Fibroblast of villous mesenchyme (primary cell): ENCODE measurements around the gene UNC13C. TPM values are rescaled to one million over a fixed set of nuclear protein-coding genes. Genes with fewer than 3 reads are reported as not detected.
"Not testable (repeated sequence)": the region's sequence is repeated elsewhere in the genome, so short reads cannot be mapped to it uniquely, and the experiment has no call there.

Experiments used
- DNase-seq: peaks from one replicate; pipeline ENCODE4 v3.0.0-alpha.2; 2010; ENCODE audit warnings: low read depth
- H3K4me3 ChIP-seq: 2 replicates; pipeline ENCODE4 v1.5.1; 2011; ENCODE audit warnings: low read depth, mild to moderate bottlenecking, low read length
- total RNA-seq: library from RNA; depleted of rRNA; stranded (reverse); fragments of >200 nt; gene quantifications from 2 replicates; pipeline ENCODE4 v1.2.3, GENCODE V29; 2012
- TF ChIP-seq, protein P1 (sequence below): IDR thresholded peaks from 2 replicates; pipeline ENCODE4 v1.5.1; 2012; ENCODE audit warnings: low read depth, mild to moderate bottlenecking, low read length; ENCODE audit not compliant: insufficient read depth

Gene UNC13C
- total RNA-seq, 1 donor, result not detected

GRCh38 chr15:54374184-54374952, 396.1 kb downstream of the UNC13C start:
- H3K4me3 ChIP-seq, result no peak overlapping the region
- no peak for DNase-seq
- TF ChIP-seq, protein P1, sequence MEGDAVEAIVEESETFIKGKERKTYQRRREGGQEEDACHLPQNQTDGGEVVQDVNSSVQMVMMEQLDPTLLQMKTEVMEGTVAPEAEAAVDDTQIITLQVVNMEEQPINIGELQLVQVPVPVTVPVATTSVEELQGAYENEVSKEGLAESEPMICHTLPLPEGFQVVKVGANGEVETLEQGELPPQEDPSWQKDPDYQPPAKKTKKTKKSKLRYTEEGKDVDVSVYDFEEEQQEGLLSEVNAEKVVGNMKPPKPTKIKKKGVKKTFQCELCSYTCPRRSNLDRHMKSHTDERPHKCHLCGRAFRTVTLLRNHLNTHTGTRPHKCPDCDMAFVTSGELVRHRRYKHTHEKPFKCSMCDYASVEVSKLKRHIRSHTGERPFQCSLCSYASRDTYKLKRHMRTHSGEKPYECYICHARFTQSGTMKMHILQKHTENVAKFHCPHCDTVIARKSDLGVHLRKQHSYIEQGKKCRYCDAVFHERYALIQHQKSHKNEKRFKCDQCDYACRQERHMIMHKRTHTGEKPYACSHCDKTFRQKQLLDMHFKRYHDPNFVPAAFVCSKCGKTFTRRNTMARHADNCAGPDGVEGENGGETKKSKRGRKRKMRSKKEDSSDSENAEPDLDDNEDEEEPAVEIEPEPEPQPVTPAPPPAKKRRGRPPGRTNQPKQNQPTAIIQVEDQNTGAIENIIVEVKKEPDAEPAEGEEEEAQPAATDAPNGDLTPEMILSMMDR, result no peak

DNA sequence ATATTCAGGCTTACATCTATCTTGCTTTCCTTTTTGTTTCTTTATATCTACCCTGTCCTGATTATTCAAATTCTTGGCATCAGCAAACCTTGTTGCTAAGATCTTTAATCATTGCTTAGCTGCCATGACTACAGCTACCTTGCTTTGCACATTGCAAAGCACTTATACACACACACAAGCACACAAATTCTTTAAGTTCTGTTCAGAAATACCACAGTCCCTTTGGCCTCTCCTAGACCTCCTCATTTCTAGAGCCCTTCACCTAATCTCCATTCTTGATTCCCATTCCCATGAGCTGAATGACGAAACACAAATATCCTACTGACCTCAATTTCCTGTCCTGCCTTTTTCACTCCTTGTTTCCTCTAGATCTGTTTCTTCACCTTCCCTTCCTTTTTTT, 409.6 kb downstream of the UNC13C start:
- TF ChIP-seq, protein P1, result no peak
- no peak overlapping the region for H3K4me3 ChIP-seq
- no peak for DNase-seq

- DNase-seq, result no peak
- H3K4me3 ChIP-seq, result no peak overlapping the region
Observed at GRCh38 chr15:54388746-54389145, 410.5 kb downstream of the UNC13C start.

DNA sequence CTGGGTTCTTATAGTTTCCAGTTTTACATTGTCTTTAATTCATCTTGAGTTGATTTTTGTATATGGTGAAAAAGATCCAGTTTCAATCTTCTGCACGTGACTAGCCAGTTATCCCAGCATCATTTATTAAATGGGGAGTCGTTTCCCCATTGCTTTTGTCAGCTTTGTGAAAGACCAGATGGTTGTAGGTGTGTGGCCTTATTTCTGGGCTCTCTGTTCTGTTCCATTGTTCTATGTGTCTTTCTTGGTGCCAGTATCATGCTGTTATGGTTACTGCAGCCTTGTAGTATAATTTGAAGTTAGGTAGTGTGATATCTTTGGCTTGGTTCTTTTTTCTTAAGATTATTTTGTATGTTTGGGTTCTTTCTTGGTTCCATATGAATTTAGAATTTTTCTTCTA, 432.2 kb downstream of the UNC13C start:
- no peak overlapping the region for H3K4me3 ChIP-seq
- TF ChIP-seq, protein P1, result no peak

More at GRCh38 chr15:54388746-54389145, 410.5 kb downstream of the UNC13C start:
- TF ChIP-seq, protein P1, result no peak

DNA sequence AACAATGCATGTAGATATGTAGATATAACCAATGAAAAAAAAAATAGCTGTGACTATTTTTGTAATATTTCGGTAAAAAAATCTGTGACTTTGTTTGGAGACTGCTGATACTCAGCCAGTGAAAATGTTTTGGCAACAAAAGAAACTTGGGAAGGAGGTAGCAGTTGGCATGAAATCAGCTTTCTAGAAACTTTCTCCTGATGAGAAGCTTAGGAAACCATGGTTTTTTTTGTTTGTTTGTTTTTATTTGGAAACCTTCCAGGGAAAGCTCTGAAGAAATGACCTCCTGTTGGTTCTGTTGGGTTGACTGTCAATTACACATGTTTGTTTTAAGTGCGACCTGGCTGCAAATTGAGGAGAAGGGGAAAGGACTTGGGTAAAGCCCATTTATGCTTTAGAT, 445.9 kb downstream of the UNC13C start:
- no peak overlapping the region for H3K4me3 ChIP-seq
- no peak for DNase-seq
- TF ChIP-seq, protein P1, result no peak

More for the DNA sequence above, 432.2 kb downstream of the UNC13C start:
- DNase-seq, result no peak

DNA sequence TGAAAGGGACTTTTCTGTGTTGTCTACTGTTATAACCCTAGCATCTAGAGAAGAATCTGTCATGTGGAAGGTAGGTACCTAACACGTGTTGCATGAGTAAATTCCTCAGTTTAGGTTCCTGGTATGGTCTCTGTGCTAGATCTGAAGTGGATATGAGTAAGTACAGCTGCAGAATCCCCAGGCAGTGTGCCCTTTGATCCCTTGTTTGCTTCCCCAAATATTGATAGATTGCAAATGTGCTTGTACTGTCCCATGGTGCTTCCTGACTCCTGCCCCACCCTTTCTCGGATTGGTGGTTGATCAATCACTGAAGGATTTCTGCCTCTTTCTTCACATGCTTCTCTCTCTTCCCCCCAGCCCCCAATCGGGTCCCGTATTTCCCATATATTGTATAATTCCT, 450.4 kb downstream of the UNC13C start:
- no peak overlapping the region for H3K4me3 ChIP-seq
- TF ChIP-seq, protein P1, result no peak
- no peak for DNase-seq

DNA sequence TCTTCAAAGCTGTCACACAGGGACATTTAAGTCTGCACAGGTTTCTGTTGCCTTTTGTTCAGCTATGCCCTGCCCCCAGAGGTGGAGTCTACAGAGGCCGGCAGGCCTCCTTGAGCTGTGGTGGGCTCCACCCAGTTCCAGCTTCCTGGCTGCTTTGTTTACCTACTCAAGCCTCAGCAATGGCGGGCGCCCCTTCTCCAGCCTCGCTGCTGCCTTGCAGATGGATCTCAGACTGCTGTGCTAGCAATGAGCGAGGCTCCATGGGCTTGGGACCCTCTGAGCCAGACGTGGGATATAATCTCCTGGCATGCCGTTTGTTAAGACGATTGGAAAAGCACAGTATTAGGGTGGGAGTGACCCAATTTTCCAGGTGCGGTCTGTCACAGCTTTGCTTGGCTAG, 472.0 kb downstream of the UNC13C start:
- not testable (repeated sequence) for H3K4me3 ChIP-seq, DNase-seq
